Spleen (tissue), 11 donors: Measurements from ENCODE around the gene YTHDF1. TPM values are rescaled to one million over a fixed set of nuclear protein-coding genes. Genes with fewer than 3 reads are reported as not detected.
"Not testable (repeated sequence)": the region's sequence is repeated elsewhere in the genome, so short reads cannot be mapped to it uniquely, and the experiment has no call there.

Source experiments
- DNase-seq: peaks from one replicate; pipeline ENCODE4 v3.0.0-alpha.2; 2020
- H3K27ac ChIP-seq, 8 donors: fragments of 200-600 bp; sonication (generic) in 7 of 8; 1 replicate in 4 of 8; 2 replicates in 4 of 8; pipeline versions ENCODE4 v1.5.0 to v1.8.0; 2016 to 2021; ENCODE audit warnings: inconsistent platforms in 4 of 8, mild to moderate bottlenecking in 4 of 8, moderate library complexity in 1 of 8
- H3K27me3 ChIP-seq, 7 donors: fragments of 200-600 bp; sonication (generic) in 6 of 7; replicated peaks in 1 of 7; 1 replicate in 4 of 7; 2 replicates in 3 of 7; pipeline versions ENCODE4 v1.5.0 to v1.8.0; 2016 to 2021; ENCODE audit warnings: inconsistent platforms in 3 of 7, mild to moderate bottlenecking in 1 of 7
- H3K36me3 ChIP-seq, 6 donors: fragments of 200-600 bp; sonication (generic) in 5 of 6; 1 replicate in 4 of 6; 2 replicates in 2 of 6; pipeline versions ENCODE4 v1.5.0 to v1.8.0; 2016 to 2021; ENCODE audit warnings: inconsistent platforms in 2 of 6
- H3K4me1 ChIP-seq, 6 donors: fragments of 200-600 bp; sonication (generic) in 5 of 6; 1 replicate in 3 of 6; 2 replicates in 3 of 6; pipeline versions ENCODE4 v1.5.0 to v1.8.0; 2016 to 2021; ENCODE audit warnings: inconsistent platforms in 3 of 6
- H3K4me3 ChIP-seq, 8 donors: fragments of 200-600 bp; sonication (generic) in 7 of 8; 1 replicate in 4 of 8; 2 replicates in 4 of 8; pipeline versions ENCODE4 v1.5.0 to v1.8.0; 2016 to 2021; ENCODE audit warnings: inconsistent platforms in 4 of 8, mild to moderate bottlenecking in 4 of 8, moderate library complexity in 2 of 8
- H3K9me3 ChIP-seq, 8 donors: fragments of 200-600 bp; sonication (generic) in 7 of 8; 1 replicate in 4 of 8; 2 replicates in 4 of 8; pipeline versions ENCODE4 v1.5.0 to v1.8.0; 2016 to 2021; ENCODE audit warnings: inconsistent platforms in 4 of 8
- CTCF ChIP-seq, 11 experiments: fragments of 200-600 bp in 7 of 11; fragments of 450-650 bp in 4 of 11; sonication (generic) in 4 of 11; IDR thresholded peaks in 8 of 11; conservative IDR thresholded peaks in 3 of 11; 1 replicate in 7 of 11; 2 replicates in 4 of 11; pipeline versions ENCODE4 v1.4.0 to v1.8.0; 2016 to 2021; ENCODE audit warnings: antibody characterized with exemption in 11 of 11, inconsistent platforms in 4 of 11, mild to moderate bottlenecking in 1 of 11
- POLR2A ChIP-seq, 3 donors: fragments of 450-650 bp; IDR thresholded peaks; one replicate each; pipeline ENCODE4 v1.5.1; 2017; ENCODE audit warnings: antibody characterized with exemption in 3 of 3, mild to moderate bottlenecking in 1 of 3
- POLR2AphosphoS5 ChIP-seq, 3 donors: sonication (generic); formaldehyde crosslinking; IDR thresholded peaks; one replicate each; pipeline ENCODE4 v1.5.1; 2017; ENCODE audit warnings: antibody characterized with exemption in 3 of 3
- WGBS, 5 donors: extraction: QIAGEN DNeasy Blood & Tissue Kit in 3 of 5; methylation state at CpG; one replicate each; pipeline versions ENCODE4 v1.1.5 to v1.1.7; 2013 to 2018; 5-methylcytosine and 5-hydroxymethylcytosine counted together
- intact Hi-C: fragments of 100-400 bp; cut with DNase I; formaldehyde crosslinking; loops from one replicate; pipeline ENCODE4 v1.15.0; 2023; ENCODE audit warnings: low total_unique reads
- polyA plus RNA-seq, 3 donors: library from polyadenylated mRNA; stranded (reverse); fragments of 200-250 nt; gene quantifications; one replicate each; pipeline ENCODE4 v1.2.1, GENCODE V29; 2013
- total RNA-seq, 7 donors: library from RNA; depleted of rRNA in 3 of 7; stranded (reverse); fragments of >200 nt in 3 of 7; fragmentation: NEBNext Ultra II Directional in 4 of 7; extraction: Animal tissue kit (Norgen Biotek cat#: 25700) in 4 of 7; gene quantifications; one replicate each; pipeline versions ENCODE4 v1.1.0 to v1.2.1, GENCODE V29; 2016 to 2021
- donor health status: healthy with polysubstance abuse.
- donor health status: DM: no; HTN: no; CAD: no; lungs with moderate emphysema.
- donor health status: DM: no; HTN: no; CAD: no.
- donor health status: Bipolar disorder and iron deficiency.
- donor health status: healthy.
- donor health status: DM: no; HTN: no; CAD: no.
- donor health status: DM: yes; HTN: yes; CAD: no.

The YTHDF1 gene
- total and polyA plus RNA-seq, 10 donors: 18.8 to 41.6 (median 33.0) TPM

- H3K4me3 ChIP-seq: no peak overlapping the region
- 83 to 88% (median 85%) methylated on average over 14 of the region's 14 CpGs for WGBS, 5 donors
- intact Hi-C loops: no loop called here
- no peak for TF ChIP-seq POLR2A (IDR thresholded peaks at IDR 0.05)
- H3K27ac ChIP-seq: no peak overlapping the region
- no peaks in the 10 kb centered on the region for H3K4me1 ChIP-seq
- peaks cover 0 to 89% (median 12%) of the 10 kb centered on the region in 7 donors for H3K27me3 ChIP-seq
- H3K9me3 ChIP-seq: no peaks in the 10 kb centered on the region
- DNase-seq: peak; percentile 16
- H3K36me3 ChIP-seq: no peaks in the 10 kb centered on the region
Measured at GRCh38 chr20:63158845-63159244, 57.1 kb downstream of the YTHDF1 start.

GRCh38 chr20:63158352-63158751, 57.6 kb downstream of the YTHDF1 start:
- whole genome bisulfite sequencing, 5 donors: 88 to 93% (median 90%) methylated on average over 2 of the region's 2 CpGs
- intact Hi-C loops: no loop called here
- Histone ChIP-seq H3K4me1 (no peaks in the 10 kb centered on the region), H3K36me3 (no peaks in the 10 kb centered on the region), H3K4me3 (no peak overlapping the region), H3K27me3 (peaks cover 0 to 89% (median 12%) of the 10 kb centered on the region in 7 donors), H3K9me3 (no peaks in the 10 kb centered on the region), H3K27ac (no peak overlapping the region)
- no peak for DNase-seq
- TF ChIP-seq POLR2AphosphoS5 (IDR thresholded peaks at IDR 0.05): no peak
- TF ChIP-seq CTCF (IDR thresholded peaks at IDR 0.05 in 8 of 11, conservative IDR thresholded peaks at IDR 0.05 in 3 of 11): no peak
- TF ChIP-seq POLR2A (IDR thresholded peaks at IDR 0.05): no peak

- H3K4me1 ChIP-seq, H3K27ac ChIP-seq, H3K36me3 ChIP-seq, intact Hi-C loops, H3K9me3 ChIP-seq, H3K4me3 ChIP-seq: not testable (repeated sequence)
- DNase-seq: peak; percentile 25
- 77 to 87% (median 82%) methylated on average over 11 to 13 of the region's 13 CpGs for whole genome bisulfite sequencing, 5 donors
- H3K27me3 ChIP-seq: peaks cover 0 to 89% (median 18%) of the 10 kb centered on the region in 7 donors
Measured at GRCh38 chr20:63157431-63157830, 58.5 kb downstream of the YTHDF1 start.

- H3K4me3 ChIP-seq: no peak overlapping the region
- peak; percentile 32 for DNase-seq
- no peak overlapping the region for H3K27ac ChIP-seq
- no peaks in the 10 kb centered on the region for H3K36me3 ChIP-seq
- 67 to 82% (median 74%) methylated on average over 4 to 12 of the region's 12 CpGs for WGBS, 5 donors
- intact Hi-C loops: no loop called here
- peaks cover 0 to 89% (median 27%) of the 10 kb centered on the region in 7 donors for H3K27me3 ChIP-seq
- TF ChIP-seq CTCF (IDR thresholded peaks at IDR 0.05 in 8 of 11, conservative IDR thresholded peaks at IDR 0.05 in 3 of 11): no peak
- no peak for TF ChIP-seq POLR2A (IDR thresholded peaks at IDR 0.05)
- no peak for TF ChIP-seq POLR2AphosphoS5 (IDR thresholded peaks at IDR 0.05)
- no peaks in the 10 kb centered on the region for H3K9me3 ChIP-seq
- no peaks in the 10 kb centered on the region for H3K4me1 ChIP-seq
Measured at GRCh38 chr20:63156221-63156671, 59.7 kb downstream of the YTHDF1 start.

GRCh38 chr20:63155266-63156165, 60.4 kb downstream of the YTHDF1 start:
- H3K27ac ChIP-seq: no peak overlapping the region
- WGBS, 5 donors: 50 to 76% (median 69%) methylated on average over 12 to 15 of the region's 15 CpGs
- H3K4me3 ChIP-seq: no peak overlapping the region
- H3K36me3 ChIP-seq: no peaks in the 10 kb centered on the region
- no peaks in the 10 kb centered on the region for H3K4me1 ChIP-seq
- no peak for TF ChIP-seq CTCF (IDR thresholded peaks at IDR 0.05 in 8 of 11, conservative IDR thresholded peaks at IDR 0.05 in 3 of 11)
- no peak for TF ChIP-seq POLR2A (IDR thresholded peaks at IDR 0.05)
- TF ChIP-seq POLR2AphosphoS5 (IDR thresholded peaks at IDR 0.05): no peak
- H3K27me3 ChIP-seq: peaks cover 0 to 89% (median 31%) of the 10 kb centered on the region in 7 donors
- no peaks in the 10 kb centered on the region for H3K9me3 ChIP-seq
- DNase-seq: peak; percentile 48
- intact Hi-C loops: no loop called here
